Osteocyte (in vitro differentiated cells): ENCODE results near the gene PTP4A1. TPM values are rescaled to one million over a fixed set of nuclear protein-coding genes. Genes with fewer than 3 reads are reported as not detected.
A peak's percentile ranks its signal among the peaks of the same experiment; 100 is the strongest.

Experiments used
- DNase-seq: peaks from one replicate; pipeline ENCODE4 v3.0.0; 2021; ENCODE audit warnings: mixed read lengths; ENCODE audit not compliant: unreplicated experiment; ENCODE audit errors: extremely low spot score
- H3K27ac Mint-ChIP-seq: one replicate; pipeline ENCODE4 v1.8.0; 2021; ENCODE audit warnings: mild to moderate bottlenecking, mixed read lengths; ENCODE audit not compliant: unreplicated experiment
- H3K27me3 Mint-ChIP-seq: one replicate; pipeline ENCODE4 v1.8.0; 2021; ENCODE audit warnings: mixed read lengths; ENCODE audit not compliant: unreplicated experiment
- H3K36me3 Mint-ChIP-seq: one replicate; pipeline ENCODE4 v1.8.0; 2021; ENCODE audit warnings: mixed read lengths; ENCODE audit not compliant: unreplicated experiment
- H3K4me1 Mint-ChIP-seq: one replicate; pipeline ENCODE4 v1.8.0; 2021; ENCODE audit warnings: mixed read lengths; ENCODE audit not compliant: unreplicated experiment
- H3K4me3 Mint-ChIP-seq: one replicate; pipeline ENCODE4 v1.8.0; 2021; ENCODE audit warnings: mild to moderate bottlenecking, moderate library complexity, mixed read lengths; ENCODE audit not compliant: unreplicated experiment
- H3K9me3 Mint-ChIP-seq: one replicate; pipeline ENCODE4 v1.8.0; 2021; ENCODE audit warnings: mixed read lengths; ENCODE audit not compliant: unreplicated experiment
- CTCF ChIP-seq: fragments of 200-600 bp; sonication (generic); IDR thresholded peaks from 2 replicates; pipeline ENCODE4 v1.5.0; 2021; ENCODE audit warnings: antibody characterized with exemption, mild to moderate bottlenecking, moderate library complexity
- total RNA-seq: library from RNA; stranded (reverse); gene quantifications from 2 replicates; pipeline ENCODE4 v1.2.1, GENCODE V29; 2021

Gene PTP4A1
- total RNA-seq, 1 donor from 2014 or later = 62.4 TPM

DNA sequence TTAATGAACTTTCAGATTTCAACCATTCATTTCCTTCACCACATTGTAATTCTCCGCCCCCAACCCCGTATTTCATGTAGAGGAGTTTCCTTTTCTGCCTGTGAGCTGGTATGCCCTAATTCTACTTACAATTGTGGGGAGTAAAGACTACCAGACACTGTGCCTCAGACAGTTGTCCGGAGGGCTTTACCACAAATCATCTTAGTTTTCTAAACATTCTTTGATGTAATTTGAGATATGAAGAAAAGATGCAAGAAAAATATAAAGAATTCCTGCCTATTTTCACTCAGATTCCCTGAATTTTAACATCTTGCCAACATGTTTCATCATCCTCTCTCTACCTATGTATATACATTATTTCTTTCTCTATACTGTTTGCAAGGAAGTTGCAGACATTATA is 28.3 kb upstream of the PTP4A1 start:
- DNase-seq = no peak
- H3K27ac Mint-ChIP-seq = peak overlapping the region; percentile 24
- H3K9me3 Mint-ChIP-seq = no peaks in the 10 kb centered on the region
- TF ChIP-seq CTCF = no peak
- no peaks in the 10 kb centered on the region for H3K36me3 Mint-ChIP-seq
- peaks cover 15% of the 10 kb centered on the region for H3K27me3 Mint-ChIP-seq
- H3K4me3 Mint-ChIP-seq = no peak overlapping the region
- H3K4me1 Mint-ChIP-seq = peaks cover 12% of the 10 kb centered on the region

GRCh38 chr6:63546236-63546635 is 26.0 kb upstream of the PTP4A1 start:
- no peak for TF ChIP-seq CTCF
- peaks cover 12% of the 10 kb centered on the region for H3K4me1 Mint-ChIP-seq
- H3K27ac Mint-ChIP-seq = no peak overlapping the region
- H3K4me3 Mint-ChIP-seq = no peak overlapping the region
- H3K27me3 Mint-ChIP-seq = peaks cover 12% of the 10 kb centered on the region
- H3K36me3 Mint-ChIP-seq = no peaks in the 10 kb centered on the region
- DNase-seq = no peak
- no peaks in the 10 kb centered on the region for H3K9me3 Mint-ChIP-seq

DNA sequence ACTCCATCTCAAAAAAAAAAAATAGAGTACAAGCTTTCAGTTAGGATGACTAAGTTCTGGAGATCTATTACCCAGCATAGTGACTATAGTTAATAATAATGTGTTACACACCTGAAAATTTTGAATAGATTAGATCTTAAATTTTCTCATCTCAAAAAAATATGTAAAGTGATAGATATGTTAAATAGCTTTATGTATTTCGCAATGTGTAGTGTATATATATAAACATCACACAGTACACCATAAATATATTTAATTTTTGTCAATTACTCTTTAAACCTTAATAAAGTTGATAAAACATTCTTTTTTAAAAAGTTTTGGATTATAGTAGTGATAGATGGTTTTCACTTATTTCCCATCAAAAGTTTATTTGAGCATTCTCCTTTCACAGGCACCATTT is 25.6 kb upstream of the PTP4A1 start:
- Mint-ChIP-seq H3K4me1 (peaks cover 12% of the 10 kb centered on the region), H3K4me3 (no peak overlapping the region), H3K27me3 (peaks cover 12% of the 10 kb centered on the region), H3K27ac (no peak overlapping the region), H3K36me3 (no peaks in the 10 kb centered on the region), H3K9me3 (no peaks in the 10 kb centered on the region)
- TF ChIP-seq CTCF = no peak
- no peak for DNase-seq

GRCh38 chr6:63549076-63549475 is 23.2 kb upstream of the PTP4A1 start:
- no peak for TF ChIP-seq CTCF
- H3K9me3 Mint-ChIP-seq = peaks cover 4% of the 10 kb centered on the region
- DNase-seq = no peak
- no peak overlapping the region for H3K4me3 Mint-ChIP-seq
- H3K36me3 Mint-ChIP-seq = no peaks in the 10 kb centered on the region
- peaks cover 6% of the 10 kb centered on the region for H3K4me1 Mint-ChIP-seq
- H3K27me3 Mint-ChIP-seq = peaks cover 13% of the 10 kb centered on the region
- H3K27ac Mint-ChIP-seq = no peak overlapping the region

DNA sequence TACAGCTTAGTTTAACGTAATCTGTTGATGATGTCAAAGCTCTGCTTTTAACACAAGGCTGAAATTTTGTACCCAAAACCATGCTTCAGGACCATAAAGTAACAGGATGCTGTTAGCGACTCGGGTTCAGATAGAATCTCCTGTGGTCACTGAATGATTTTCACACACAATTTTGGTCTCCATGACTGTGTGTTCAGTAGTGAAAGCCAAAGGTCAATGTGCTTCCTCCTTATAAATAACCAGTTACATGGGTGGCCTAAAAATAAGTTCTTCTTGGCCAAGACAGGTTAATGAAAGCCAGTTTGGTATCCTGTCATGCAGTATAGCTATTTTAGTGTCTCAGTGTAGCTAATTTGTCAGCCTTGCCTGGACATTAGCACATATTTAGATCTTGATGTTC is 19.1 kb upstream of the PTP4A1 start:
- H3K9me3 Mint-ChIP-seq = peaks cover 4% of the 10 kb centered on the region
- peaks cover 15% of the 10 kb centered on the region for H3K27me3 Mint-ChIP-seq
- no peaks in the 10 kb centered on the region for H3K4me1 Mint-ChIP-seq
- no peak for DNase-seq
- H3K36me3 Mint-ChIP-seq = no peaks in the 10 kb centered on the region
- no peak overlapping the region for H3K4me3 Mint-ChIP-seq
- no peak for TF ChIP-seq CTCF
- no peak overlapping the region for H3K27ac Mint-ChIP-seq
